Left kidney (tissue), 2 donors: Measurements from ENCODE around the gene SYTL5. TPM values are rescaled to one million over a fixed set of nuclear protein-coding genes. Genes with fewer than 3 reads are reported as not detected.

Experiments used
- DNase-seq: peaks from one replicate; pipeline ENCODE4 v3.0.0-alpha.2; 2013
- polyA plus RNA-seq: library from polyadenylated mRNA; unstranded; fragments of 120-200 nt; gene quantifications from one replicate; pipeline ENCODE4 v1.2.1, GENCODE V29; 2013; ENCODE audit not compliant: insufficient read length

The SYTL5 gene
- polyA plus RNA-seq, 1 donor, result 3.3 TPM

DNA sequence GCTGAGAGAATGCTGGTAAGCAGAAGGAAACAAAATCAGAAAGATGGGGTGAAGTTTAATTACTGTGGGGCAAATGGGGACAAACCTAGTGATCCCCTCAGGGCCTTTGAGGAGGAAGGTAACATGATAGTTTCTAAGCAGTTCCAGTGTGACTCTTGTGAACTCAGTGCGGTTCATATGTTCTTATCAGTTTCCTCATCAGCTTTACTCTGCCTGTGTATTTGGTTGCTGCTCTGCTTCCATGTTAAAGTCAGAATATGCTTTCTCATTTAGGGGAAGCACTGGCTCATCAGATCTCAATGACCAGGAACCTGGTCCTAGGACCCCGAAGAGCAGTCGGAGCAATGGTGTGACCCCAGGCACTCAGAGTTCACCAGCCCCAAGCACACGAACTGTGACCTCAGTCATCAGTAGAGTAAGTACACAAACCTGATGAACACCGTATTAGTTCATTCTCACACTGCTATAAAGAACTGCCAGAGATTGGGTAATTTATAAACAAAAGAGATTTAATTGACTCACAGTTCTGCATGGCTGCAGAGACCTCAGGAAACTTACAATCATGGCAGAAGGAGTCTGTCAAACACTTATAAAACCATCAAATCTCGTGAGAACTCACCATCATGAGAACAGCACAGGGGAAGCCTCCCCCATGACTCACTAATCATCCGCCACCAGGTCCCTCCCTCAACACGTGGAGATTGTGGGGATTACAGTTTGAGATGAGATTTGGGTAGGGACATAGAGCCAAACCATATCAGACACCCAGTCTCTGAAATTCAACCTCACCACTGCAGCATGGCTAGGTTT, 83.0 kb downstream of the SYTL5 start:
- no peak for DNase-seq

DNA sequence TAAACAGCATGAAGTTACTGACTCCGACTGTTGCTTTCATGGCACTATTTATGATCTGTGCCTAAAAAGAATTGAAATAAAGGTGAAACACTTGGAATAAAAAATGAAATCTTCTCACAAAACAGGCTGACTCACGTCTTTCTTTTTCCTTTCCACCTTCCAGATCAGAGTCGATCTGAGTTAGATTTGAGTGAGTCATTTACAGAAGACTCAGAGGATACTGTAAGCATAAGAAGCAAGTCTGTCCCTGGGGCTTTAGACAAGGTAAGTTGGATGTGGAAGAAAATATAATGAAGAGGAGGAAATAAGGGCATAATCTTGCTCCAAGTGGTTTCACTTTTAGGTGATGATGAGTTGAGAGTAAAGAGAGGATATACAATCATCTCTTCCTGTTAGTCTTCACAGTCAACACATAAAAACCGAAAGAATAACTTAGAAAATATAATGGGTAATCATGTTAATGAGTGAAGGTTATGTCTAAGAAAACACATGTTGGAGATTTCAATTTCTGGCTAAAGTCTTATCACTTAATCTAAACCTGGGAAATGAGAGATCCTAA, 89.7 kb downstream of the SYTL5 start:
- no peak for DNase-seq

DNA sequence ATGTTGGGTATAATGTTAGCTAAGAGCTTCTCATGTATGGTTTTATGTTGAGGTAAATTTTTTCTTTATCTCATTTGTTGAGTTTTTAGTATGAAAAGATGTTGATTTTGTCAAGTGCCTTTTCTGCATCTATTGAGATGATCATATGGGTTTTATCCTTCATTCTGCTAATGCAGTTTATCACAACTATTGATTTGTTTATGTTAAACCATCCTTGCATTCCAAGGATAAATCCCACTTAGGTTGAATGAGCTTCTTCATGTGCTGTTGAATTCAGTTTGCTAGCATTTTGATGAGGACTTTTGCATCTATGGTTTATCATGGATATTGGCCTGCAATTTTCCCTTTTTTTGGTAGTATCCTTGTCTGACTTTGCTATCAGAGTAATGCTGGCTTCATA, 93.3 kb downstream of the SYTL5 start:
- no peak for DNase-seq

DNA sequence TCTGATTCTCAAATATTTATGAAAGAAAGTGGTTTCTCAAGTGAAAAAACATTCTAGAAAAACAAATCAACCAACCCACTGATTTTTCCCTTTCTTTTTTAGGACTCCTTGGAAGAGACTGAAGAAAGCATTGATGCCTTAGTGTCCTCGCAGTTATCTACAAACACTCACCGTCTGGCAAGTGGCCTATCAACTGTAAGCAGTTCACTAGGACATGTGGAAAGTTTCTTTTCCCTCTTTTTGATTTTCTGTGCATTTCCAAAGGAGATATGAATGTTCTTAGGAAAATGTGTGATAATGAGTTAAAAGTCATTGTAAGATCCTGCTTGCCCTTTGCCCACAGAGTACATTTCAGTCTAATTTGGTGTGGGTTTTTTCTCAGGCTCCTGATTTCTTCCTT, 95.9 kb downstream of the SYTL5 start:
- no peak for DNase-seq

DNA sequence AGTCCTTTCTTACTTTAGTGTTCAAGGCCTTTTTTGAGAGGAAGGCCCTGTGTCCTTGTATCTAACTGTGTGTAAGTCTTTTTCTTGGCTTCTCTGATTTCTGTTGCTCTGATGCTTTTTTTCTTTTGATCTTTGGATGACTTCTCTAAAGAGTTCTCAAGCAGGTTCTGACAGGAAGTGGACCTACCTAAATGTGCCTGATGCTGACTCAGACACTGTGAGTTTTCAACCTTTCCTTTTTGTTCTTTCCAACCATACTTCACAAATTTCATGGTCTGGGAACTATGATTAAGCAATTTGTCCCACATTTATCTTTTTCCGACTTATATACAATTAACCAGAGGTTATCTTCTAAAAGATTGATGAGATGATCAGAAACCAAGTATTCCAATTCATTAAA, 96.5 kb downstream of the SYTL5 start:
- no peak for DNase-seq

DNA sequence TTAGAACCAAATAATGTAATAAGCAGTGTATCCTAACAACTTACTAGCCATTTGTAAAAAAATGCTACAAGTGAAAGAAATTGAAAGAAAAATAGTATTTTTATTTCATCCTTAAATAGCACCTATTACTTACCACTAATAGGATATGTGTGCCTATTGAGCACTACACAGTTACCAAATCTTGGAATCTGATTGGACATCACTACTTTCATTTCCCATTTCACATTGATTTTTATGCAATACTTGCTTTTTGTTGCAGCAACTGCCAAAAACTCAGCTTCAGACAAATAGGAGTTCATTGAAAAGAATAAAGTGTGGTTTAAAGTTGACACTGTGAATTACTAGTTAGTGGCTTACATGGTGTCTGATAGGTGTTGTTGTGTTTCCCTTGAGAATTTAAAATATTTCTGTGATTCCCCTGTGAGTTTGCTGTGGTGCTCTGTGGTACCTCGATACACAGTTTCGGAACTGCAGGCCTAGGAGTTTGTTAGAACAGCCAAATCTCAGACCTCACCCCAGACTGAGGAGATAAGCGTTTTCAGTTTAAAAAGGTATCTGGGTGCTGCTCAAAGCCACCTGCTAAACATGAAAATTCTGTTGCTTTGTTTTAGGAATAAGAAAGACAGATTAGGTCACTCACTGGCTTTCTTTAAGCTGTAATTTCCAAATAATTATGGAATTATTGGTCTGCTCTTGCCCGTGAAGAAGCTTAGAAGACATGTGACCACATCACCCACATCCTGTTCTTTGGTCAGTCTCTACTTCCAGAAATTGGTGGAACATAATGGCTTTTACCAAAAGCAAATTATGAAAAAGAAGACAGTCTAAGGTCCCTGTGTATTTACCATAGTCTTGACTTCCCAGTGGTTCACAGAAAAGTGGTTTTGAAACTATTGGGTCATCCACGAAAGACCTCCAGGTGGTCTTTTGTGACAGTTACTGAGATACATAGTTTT, 97.8 kb downstream of the SYTL5 start:
- DNase-seq, result no peak

DNA sequence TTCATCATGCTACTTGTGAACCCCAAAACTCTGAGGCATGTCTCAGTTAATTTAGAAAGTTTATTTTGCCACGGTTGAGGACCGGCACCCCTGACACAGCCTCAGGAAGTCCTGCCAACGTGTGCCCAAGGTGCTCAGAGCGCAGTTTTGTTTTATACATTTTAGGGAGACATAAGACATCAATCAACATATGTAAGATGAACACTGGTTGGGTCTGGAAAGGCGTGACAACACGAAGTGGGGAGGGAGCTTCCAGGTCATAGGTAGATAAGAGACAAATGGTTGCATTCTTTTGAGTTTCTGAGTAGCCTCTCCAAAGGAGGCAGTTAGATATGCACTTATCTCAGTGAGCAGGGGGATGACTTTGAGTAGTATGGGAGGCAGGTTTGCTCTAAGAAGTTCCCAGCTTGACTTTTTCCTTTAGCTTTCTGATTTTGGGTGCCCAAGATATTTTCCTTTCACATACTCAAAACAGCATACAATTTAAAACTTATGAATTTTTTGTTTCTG, 98.9 kb downstream of the SYTL5 start:
- DNase-seq, result no peak

DNA sequence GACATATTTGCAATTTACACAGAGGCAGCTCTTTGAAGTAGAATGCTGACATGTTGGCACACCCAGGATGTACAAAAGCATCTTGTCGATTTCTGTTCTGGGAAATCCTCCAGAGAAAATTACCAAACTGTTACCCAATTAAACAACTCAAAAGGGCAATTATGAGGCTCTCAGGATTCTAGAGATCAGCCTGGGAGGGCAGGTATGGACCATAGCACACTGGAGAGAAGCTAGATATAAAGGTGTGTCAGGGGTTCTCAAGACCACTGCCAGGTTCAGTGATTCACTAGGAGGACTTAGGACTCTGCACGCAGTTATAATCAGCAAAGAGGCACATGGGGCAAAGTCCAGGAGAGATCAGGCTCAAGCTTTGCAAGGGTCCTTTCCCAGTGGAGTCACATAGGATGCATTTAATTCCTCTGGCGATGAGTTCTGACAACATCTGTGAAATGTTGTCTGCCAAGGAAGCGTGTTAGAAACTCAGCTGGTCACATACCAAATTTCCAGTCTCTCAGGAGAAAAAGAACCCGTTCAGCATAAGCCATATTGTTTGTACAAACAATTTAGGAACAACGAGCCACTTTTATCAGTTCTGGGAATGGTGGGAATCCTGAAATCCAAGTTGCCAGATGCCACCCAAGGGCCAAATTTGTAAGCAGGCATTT, 100.8 kb downstream of the SYTL5 start:
- DNase-seq, result no peak

DNA sequence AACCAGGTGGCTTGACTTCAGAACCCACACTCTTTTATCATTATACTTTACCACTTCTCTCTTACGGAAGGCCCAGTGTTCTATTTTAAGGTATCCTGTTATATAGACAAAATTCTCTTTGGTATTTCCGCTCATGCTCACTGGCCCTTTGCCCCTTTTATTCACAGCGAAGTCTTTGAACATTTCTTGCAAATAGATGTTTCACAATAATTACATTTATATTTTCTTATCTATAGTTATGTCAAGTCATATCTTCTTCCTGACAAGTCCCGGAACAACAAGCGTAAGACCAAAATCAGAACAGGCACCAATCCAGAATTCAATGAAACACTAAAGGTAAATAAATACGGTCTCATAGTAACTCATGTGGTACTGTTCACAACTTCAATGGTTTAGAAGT, 102.0 kb downstream of the SYTL5 start:
- DNase-seq, result no peak

DNA sequence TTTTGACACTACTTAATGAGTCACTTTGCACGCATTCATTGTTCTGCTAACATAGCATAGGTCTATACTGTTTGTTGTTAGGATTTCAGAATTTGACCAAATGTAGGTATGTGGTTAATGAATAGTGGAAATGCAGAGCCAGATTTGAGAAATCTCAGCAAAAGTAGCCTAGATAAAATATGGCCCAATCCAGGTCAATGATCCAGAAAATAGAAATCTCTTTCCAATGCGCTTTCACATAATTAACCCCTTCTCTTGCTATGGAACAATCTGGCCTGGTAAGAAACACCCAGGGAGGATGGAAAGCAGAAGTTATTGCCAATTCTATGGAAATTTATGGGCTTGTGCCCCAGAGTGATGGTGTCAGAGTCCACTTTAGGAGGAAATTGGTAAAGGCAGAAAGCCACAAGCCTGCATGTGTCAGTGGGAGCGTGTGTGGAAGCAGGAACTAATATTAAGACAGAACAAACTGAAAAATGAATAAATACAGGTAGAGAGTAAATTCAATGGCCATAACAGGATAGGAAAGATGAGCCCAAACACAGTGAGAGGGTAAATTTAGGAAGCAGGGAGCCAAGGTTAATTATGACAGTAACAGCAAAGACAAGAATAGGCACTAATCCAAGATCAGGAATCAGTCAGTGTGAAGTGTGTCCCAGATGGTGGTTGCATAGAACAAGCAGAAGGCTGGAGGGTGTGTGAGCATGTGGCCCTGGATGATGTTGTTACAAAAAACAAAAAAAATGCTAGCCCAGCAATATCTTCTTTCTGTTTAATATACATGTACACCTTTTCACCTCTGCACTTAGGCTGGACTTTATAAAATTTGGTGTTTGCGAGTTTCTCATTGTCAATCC, 102.9 kb downstream of the SYTL5 start:
- no peak for DNase-seq

DNA sequence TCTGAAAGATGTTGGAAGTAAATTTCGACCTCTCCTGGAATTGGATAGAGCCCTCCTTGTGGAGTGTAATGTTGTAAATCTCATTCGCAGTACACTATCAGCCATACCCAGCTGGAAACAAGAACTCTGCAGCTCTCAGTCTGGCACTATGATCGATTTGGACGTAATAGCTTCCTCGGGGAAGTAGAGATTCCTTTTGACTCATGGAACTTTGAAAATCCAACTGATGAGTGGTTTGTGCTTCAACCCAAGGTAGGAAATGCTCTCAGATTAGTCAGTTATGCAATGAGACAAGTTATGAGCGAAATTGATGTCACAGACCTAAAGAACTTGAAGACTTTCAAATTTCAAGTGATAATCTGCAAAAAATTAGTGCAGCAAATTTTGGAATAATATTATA, 103.9 kb downstream of the SYTL5 start:
- DNase-seq, result no peak

DNA sequence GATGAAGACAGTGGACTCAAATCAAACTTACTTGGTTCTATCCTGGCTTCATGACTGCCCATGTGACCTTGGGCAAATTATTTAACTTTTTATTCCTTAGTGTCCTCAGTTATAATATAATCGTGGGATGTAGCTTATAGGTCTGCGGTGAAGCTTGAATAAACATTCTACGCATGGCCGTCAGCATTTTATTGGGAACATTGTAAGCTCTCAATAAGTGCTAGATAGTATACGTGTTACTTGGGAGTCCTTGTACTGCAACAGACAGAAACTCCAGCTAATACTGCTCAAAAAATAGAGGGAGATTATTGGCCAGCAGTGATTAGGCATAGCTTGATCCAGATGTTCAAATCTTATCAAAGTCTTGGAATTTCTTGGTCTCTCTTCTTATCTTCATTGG, 104.8 kb downstream of the SYTL5 start:
- no peak for DNase-seq

DNA sequence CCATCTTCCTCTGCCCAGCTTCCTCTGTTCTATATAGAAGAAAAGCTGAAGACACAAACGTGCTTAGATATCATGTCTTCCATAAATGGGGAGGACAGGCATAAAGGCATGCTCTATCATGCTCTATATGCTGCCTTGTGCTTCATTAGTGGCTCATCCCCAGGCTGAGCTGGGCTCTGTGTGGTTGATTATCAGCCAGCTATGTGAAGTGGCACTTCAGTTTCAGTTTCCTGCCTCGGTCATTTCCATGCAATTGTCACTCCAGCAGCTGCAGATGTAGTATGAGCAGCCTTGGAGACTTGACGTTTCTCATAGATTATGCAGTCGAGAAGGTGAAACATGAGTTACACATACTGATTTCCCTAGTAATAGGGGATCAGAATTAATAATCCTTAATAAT, 106.2 kb downstream of the SYTL5 start:
- no peak for DNase-seq

DNA sequence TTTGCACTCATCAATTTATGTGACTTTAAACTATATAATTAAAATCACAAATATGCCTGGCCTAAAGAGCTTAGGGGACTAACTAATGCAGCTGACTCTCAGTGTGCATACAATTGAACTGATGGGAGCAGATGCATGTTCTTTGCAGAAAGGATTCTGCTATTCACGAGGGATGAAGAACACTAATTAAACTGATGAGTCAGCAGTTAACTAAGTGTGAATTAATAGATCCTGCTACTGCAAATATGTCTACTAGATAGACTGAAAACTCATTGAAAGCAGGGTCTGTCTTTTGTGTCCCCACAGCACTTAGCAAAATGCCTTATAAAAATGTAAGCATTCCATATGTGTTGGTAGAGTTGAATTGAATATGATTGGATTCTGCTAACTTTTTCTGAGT, 110.4 kb downstream of the SYTL5 start:
- no peak for DNase-seq

DNA sequence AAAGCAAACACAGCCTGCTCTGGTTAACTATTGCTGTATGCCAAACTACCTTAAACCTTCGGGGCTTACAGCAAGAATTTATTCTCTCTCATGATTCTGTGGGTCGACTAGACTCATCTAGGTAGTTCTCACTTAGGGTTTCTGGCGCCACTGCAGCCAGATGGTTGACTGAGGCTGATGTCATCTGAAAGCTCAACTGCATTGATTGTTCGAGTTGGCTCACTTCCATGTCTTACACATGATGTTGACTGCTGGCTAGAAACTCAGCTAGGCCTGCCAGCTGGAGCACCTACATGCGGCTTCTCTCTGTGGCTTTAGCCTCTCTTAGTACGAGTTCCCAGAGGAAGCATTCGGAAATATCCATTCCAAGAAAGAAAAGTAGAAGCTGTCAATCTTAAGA, 111.1 kb downstream of the SYTL5 start:
- DNase-seq, result no peak

DNA sequence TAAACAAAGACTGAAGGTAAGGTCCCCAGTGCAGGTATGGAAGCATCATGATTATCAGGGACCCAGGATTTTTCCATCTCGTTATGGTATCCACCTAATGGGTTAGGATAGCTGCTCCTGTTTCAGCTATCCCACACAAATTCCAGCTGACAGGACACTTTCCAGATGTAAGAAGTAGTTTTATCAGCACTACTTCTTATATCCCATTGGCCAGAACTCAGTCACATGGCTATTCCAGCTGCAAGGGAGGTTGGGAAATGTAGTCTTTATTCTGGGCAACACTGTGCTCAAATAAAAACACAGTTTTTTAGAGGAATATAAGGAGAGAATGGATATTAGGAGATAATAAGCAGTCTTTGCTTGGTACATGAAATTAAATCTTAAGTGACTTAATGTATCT, 117.6 kb downstream of the SYTL5 start:
- no peak for DNase-seq

DNA sequence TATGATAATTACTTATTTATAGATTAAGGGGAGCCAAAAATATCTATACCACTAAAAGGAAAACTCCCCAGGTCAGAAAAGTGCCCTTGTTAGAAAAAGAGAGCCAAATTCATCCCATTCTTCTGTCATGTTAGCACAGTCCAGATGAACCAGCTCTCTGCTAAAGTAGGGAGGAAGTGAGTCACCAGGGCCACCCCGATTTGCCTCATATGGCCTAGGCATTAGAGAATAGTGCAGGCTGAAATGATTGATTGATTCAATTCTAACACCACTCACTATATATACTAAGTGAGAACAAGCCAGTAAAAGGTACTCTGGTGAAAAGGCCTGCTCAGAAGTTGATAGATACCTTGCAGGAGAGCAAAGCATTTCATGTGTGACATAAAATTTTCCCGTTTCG, 119.8 kb downstream of the SYTL5 start:
- DNase-seq, result no peak

DNA sequence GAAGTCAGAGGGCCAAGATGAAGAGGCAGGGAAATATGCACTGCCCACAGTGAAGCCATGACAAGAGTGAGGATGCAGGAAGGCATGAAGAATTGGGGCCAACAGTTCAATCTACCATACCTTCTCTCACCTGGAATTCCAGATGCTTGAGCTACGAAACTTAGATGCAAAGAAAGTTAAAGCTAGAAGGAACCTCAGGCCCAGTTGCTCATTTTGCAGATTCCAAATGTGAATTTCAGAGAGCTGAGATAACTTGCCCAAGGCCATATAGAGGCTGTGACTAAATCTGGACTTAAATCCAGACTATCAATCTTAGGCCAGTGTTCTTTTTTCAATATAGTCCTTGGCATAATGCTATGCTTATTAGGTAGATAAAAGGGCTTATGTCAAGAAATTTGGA, 121.6 kb downstream of the SYTL5 start:
- no peak for DNase-seq

DNA sequence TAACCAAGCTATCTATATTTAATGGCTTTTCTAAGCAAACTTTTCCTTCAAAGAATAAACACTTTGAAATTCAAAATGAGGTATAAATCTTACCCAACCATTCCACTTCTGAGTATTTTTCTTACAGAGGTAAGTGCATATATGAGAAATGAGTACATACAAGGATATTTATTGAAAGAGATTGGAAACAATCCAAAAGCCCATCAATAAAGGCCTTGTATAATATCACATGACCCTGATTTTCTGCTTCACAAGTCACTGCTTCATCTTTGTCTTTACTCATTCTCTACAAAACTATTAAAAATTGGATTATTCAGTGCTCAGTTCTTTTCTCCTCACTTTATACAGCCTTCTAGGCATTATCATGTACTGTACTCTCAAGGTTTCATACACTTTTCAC, 123.0 kb downstream of the SYTL5 start:
- DNase-seq, result no peak

DNA sequence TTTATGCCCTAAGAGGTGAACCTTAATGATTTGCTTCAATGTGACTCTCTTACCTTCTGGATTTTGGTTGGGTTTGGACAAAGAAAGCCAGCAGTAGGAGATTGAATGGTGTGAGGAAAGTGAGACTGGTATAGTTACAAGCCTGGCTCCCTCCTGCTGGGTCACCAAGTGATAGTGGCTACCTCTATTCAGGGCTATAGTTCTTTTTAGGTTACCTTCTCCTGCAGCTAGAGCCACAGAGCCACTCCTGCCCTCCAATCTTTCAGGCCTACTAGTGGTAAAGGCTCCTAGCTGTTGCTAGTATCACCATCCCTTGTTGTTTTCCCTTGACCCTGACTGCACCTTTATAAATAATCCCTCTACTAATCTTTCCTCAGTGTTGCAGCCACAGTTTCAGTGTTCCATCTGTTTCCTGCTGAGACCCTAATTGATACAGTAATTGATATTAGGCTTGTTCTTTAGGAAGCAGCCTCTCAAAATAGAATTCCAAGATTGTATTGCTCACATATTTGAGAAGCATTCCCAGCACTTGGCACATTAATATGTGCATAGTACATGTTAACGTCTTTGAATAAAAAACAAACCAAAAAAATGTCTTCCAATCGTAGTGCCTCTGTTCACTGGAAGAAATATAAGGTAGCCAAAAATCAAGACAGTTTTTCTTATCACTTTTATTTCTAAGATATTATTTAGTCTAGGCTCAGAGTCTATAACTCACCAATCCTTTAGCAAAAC, 132.0 kb downstream of the SYTL5 start:
- no peak for DNase-seq

DNA sequence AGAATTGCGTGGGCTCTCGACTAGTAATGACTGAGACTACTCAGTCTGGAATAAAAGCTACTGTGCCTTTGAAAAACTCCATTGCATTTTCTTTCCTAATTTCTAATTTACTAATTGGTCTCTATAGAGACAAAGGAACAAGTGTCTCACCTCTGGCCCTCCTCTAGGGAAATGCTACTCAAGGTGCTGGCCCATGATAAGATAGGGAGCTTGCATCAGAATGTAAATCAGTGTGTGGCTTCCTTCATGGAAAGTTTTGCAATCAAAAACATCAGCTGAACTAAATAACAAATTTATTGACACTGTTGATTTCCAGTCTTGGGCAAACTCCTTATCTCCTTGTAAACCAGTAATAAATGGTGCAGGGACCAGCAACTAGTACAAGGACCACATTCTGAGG, 132.5 kb downstream of the SYTL5 start:
- DNase-seq, result no peak
